ENCODE results near the gene CALR3.

Gene CALR3

DNA sequence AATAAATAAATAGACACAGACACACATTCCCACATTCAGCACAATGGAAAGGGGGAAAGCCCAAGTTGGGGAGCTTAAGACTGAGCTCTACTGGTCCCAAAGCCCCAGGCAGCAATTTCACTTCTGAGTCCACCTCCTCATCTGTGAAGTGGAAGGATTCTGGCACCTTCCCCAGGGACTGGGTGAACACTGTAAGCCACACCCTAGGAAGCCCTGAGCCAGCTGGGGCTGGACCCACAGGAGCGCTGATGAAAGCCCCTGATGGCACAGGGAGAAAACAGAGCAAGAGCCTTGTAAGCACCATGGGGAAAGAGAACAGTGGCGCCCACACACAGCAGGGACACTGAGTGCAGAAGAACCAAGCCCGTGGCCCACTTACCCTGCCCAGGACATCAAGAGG is 62.0 kb downstream of the CALR3 start:
- DNase-seq (ENCODE audit: low read depth), result no peak
- TF ChIP-seq CTCF (IDR thresholded peaks at IDR 0.05; ENCODE audit: control insufficient read depth, insufficient read depth, low read depth, low read length, missing control alignments), result no peak
- no peak overlapping the region for H3K4me3 ChIP-seq (ENCODE audit: control insufficient read depth, low read depth, low read length)

GRCh38 chr19:16429759-16430091 is 66.2 kb downstream of the CALR3 start:
- DNase-seq (ENCODE audit: low read depth), result no peak
- no peak for TF ChIP-seq CTCF (IDR thresholded peaks at IDR 0.05; ENCODE audit: control insufficient read depth, insufficient read depth, low read depth, low read length, missing control alignments)
- H3K4me3 ChIP-seq (ENCODE audit: control insufficient read depth, low read depth, low read length), result no peak overlapping the region

- no peak overlapping the region for H3K4me3 ChIP-seq (ENCODE audit: control insufficient read depth, low read depth, low read length)
- no peak for TF ChIP-seq CTCF (IDR thresholded peaks at IDR 0.05; ENCODE audit: control insufficient read depth, insufficient read depth, low read depth, low read length, missing control alignments)
- DNase-seq (ENCODE audit: low read depth), result no peak
These were observed 66.8 kb downstream of the CALR3 start for GRCh38 chr19:16429066-16429758.
